Right lung (tissue), 10 donors: ENCODE data around the gene RNF130. TPM values are rescaled to one million over a fixed set of nuclear protein-coding genes. Genes with fewer than 3 reads are reported as not detected.

Source experiments
- DNase-seq, 2 donors: peaks; one replicate each; pipeline ENCODE4 v3.0.0-alpha.2; 2013
- long read RNA-seq, 8 donors: transcript quantifications; one replicate each; lab custom pipeline, GENCODE V29; 2026
- polyA plus RNA-seq, 5 donors: library from polyadenylated mRNA; unstranded; fragments of 120-200 nt; gene quantifications; one replicate each; pipeline versions ENCODE4 v1.2.1 to v1.2.3, GENCODE V29; 2013; ENCODE audit warnings: inconsistent platforms in 1 of 5, low replicate concordance in 1 of 5; ENCODE audit not compliant: insufficient read length in 5 of 5, insufficient read depth in 1 of 5

RNF130 gene
- 10 to 100 TPM; 67.4 to 75.8 (median 70.3) TPM for polyA plus RNA-seq
- long read RNA-seq, donor 1, full-length matches to known transcripts = 47 of 57 reads
- long read RNA-seq, donor 1, partial matches to known transcripts = 10 of 57 reads
- long read RNA-seq, donor 1, other reads (novel, unspliced or antisense) = 0 of 57 reads
- long read RNA-seq, donor 2, transcript RNF130-205 (9 exons, 2,263 nt) = major isoform, 29 of 43 reads
- long read RNA-seq, donor 2, partial matches to known transcripts = 13 of 43 reads
- long read RNA-seq, donor 2, other reads (novel, unspliced or antisense) = 0 of 43 reads
- long read RNA-seq, donor 3, transcript RNF130-205 (9 exons, 2,263 nt) = major isoform, 23 of 55 reads
- long read RNA-seq, donor 3, transcript RNF130-206 (2 exons, 663 nt) = minor isoform, 5 of 55 reads
- long read RNA-seq, donor 3, partial matches to known transcripts = 27 of 55 reads
- long read RNA-seq, donor 3, other reads (novel, unspliced or antisense) = 0 of 55 reads
- long read RNA-seq, donor 4, transcript RNF130-205 (9 exons, 2,263 nt) = major isoform, 20 of 38 reads
- long read RNA-seq, donor 4, partial matches to known transcripts = 16 of 38 reads
- long read RNA-seq, donor 4, other reads (novel, unspliced or antisense) = 0 of 38 reads
- long read RNA-seq, donor 5, full-length matches to known transcripts = 37 of 61 reads
- long read RNA-seq, donor 5, partial matches to known transcripts = 24 of 61 reads
- long read RNA-seq, donor 5, other reads (novel, unspliced or antisense) = 0 of 61 reads
- long read RNA-seq, donor 6, transcript RNF130-205 (9 exons, 2,263 nt) = major isoform, 29 of 73 reads
- long read RNA-seq, donor 6, partial matches to known transcripts = 41 of 73 reads
- long read RNA-seq, donor 6, other reads (novel, unspliced or antisense) = 0 of 73 reads
- long read RNA-seq, donor 7, transcript RNF130-205 (9 exons, 2,263 nt) = major isoform, 37 of 80 reads
- long read RNA-seq, donor 7, partial matches to known transcripts = 42 of 80 reads
- long read RNA-seq, donor 7, other reads (novel, unspliced or antisense) = 0 of 80 reads
- long read RNA-seq, donor 8, transcript RNF130-205 (9 exons, 2,263 nt) = major isoform, 9 of 18 reads
- long read RNA-seq, donor 8, partial matches to known transcripts = 7 of 18 reads
- long read RNA-seq, donor 8, other reads (novel, unspliced or antisense) = 0 of 18 reads

- peak; percentile 95 to 98 for DNase-seq
Observed at GRCh38 chr5:180071531-180072255, at the start of gene RNF130. RNF130 (minus strand) TSS chr5:180071759; CDS start chr5:180071702, 57 bp downstream.

GRCh38 chr5:180120237-180121101 lies 48.9 kb upstream of the RNF130 start:
- no peak for DNase-seq

GRCh38 chr5:180119903-180120236 lies 48.3 kb upstream of the RNF130 start:
- no peak for DNase-seq

- DNase-seq = no peak
Observed at GRCh38 chr5:180119031-180119902, 47.7 kb upstream of the RNF130 start.

GRCh38 chr5:180118391-180118791 lies 46.8 kb upstream of the RNF130 start:
- DNase-seq = no peak

GRCh38 chr5:180117000-180117725 lies 45.6 kb upstream of the RNF130 start:
- DNase-seq = no peak

GRCh38 chr5:180116077-180116999 lies 44.8 kb upstream of the RNF130 start:
- DNase-seq = no peak

- DNase-seq = no peak
Observed at GRCh38 chr5:180115326-180116076, 43.9 kb upstream of the RNF130 start.

- no peak for DNase-seq
Observed at GRCh38 chr5:180114304-180115003, 42.9 kb upstream of the RNF130 start.

GRCh38 chr5:180113660-180114303 lies 42.2 kb upstream of the RNF130 start:
- no peak for DNase-seq

GRCh38 chr5:180112181-180112861 lies 40.8 kb upstream of the RNF130 start:
- DNase-seq = no peak

GRCh38 chr5:180111273-180112002 lies 39.9 kb upstream of the RNF130 start:
- no peak for DNase-seq

GRCh38 chr5:180109920-180110319 lies 38.4 kb upstream of the RNF130 start:
- DNase-seq = no peak

GRCh38 chr5:180107005-180107404 lies 35.4 kb upstream of the RNF130 start:
- no peak for DNase-seq
